B cell (primary cell): Measurements from ENCODE around the gene NSDHL. TPM values are rescaled to one million over a fixed set of nuclear protein-coding genes. Genes with fewer than 3 reads are reported as not detected.

Source experiments
- ATAC-seq: fragments of 200-7000 bp; cut with Tn5 transposase; one replicate; pipeline ENCODE4 v1.10.0; 2021; ENCODE audit warnings: low read depth, mild to moderate bottlenecking, moderate number of reproducible peaks, moderate library complexity
- CTCF ChIA-PET: fragments of 350-600 bp; sonication (Branson Sonifier 250); formaldehyde crosslinking; loops from one replicate; lab custom pipeline; 2021; ENCODE audit warnings: antibody characterized with exemption, inconsistent platforms; lab: Charles Lee
- POLR2A ChIA-PET: fragments of 350-600 bp; sonication (Branson Sonifier 250); formaldehyde crosslinking; loops from one replicate; lab custom pipeline; 2021; ENCODE audit warnings: antibody characterized with exemption; lab: Charles Lee
- DNase-seq: peaks from one replicate; pipeline ENCODE4 v3.0.0; 2013
- H2AFZ ChIP-seq: 2 replicates; pipeline ENCODE4 v1.6.1; 2012; ENCODE audit warnings: mild to moderate bottlenecking, low read depth, low read length; ENCODE audit not compliant: insufficient read depth, poor library complexity, severe bottlenecking
- H3K27ac ChIP-seq, 2 donors: 1 replicate in 1 of 2; 2 replicates in 1 of 2; pipeline ENCODE4 v1.5.1; 2012 to 2013; ENCODE audit warnings: low read length in 2 of 2, mild to moderate bottlenecking in 2 of 2, moderate library complexity in 1 of 2
- H3K27me3 ChIP-seq, 4 experiments: fragments of 200-600 bp in 1 of 4; sonication (generic) in 1 of 4; replicated peaks in 1 of 4; 1 replicate in 2 of 4; 2 replicates in 2 of 4; pipeline versions ENCODE4 v1.6.1 to v1.7.0; 2013 to 2016; ENCODE audit warnings: low read length in 3 of 4, mild to moderate bottlenecking in 2 of 4, mixed read lengths in 1 of 4, moderate library complexity in 1 of 4; ENCODE audit not compliant: insufficient read depth in 4 of 4, control insufficient read depth in 3 of 4; ENCODE audit errors: control extremely low read depth in 1 of 4
- H3K36me3 ChIP-seq, 2 experiments: replicated peaks in 1 of 2; 1 replicate in 1 of 2; 2 replicates in 1 of 2; pipeline versions ENCODE4 v1.6.1 to v1.7.1; 2013; ENCODE audit warnings: low read length in 1 of 2; ENCODE audit not compliant: insufficient read depth in 2 of 2, control insufficient read depth in 1 of 2; ENCODE audit errors: control extremely low read depth in 1 of 2, extremely low read depth in 1 of 2
- H3K4me1 ChIP-seq, 2 donors: fragments of 200-600 bp in 1 of 2; sonication (generic) in 1 of 2; 1 replicate in 1 of 2; 2 replicates in 1 of 2; pipeline versions ENCODE4 v1.5.1 to v1.6.1; 2013 to 2017; ENCODE audit warnings: low read length in 2 of 2; ENCODE audit not compliant: control insufficient read depth in 2 of 2, insufficient read depth in 2 of 2
- H3K4me2 ChIP-seq: replicated peaks from 2 replicates; pipeline ENCODE3; 2012; ENCODE audit warnings: mild to moderate bottlenecking, low read depth, low read length; ENCODE audit not compliant: poor library complexity, severe bottlenecking
- H3K4me3 ChIP-seq, 5 experiments: fragments of 200-600 bp in 1 of 5; sonication (generic) in 1 of 5; 1 replicate in 3 of 5; 2 replicates in 2 of 5; pipeline versions ENCODE4 v1.5.1 to v1.7.0; 2011 to 2016; ENCODE audit warnings: low read length in 4 of 5, mild to moderate bottlenecking in 4 of 5, low read depth in 2 of 5, control low read depth in 1 of 5, moderate library complexity in 1 of 5; ENCODE audit not compliant: insufficient read depth in 1 of 5; ENCODE audit errors: control extremely low read depth in 1 of 5, extremely low read depth in 1 of 5
- H3K79me2 ChIP-seq: fragments of 200-600 bp; sonication (generic); one replicate; pipeline ENCODE4 v1.6.0; 2016; ENCODE audit warnings: low read length; ENCODE audit not compliant: control insufficient read depth, insufficient read depth
- H3K9ac ChIP-seq: fragments of 200-600 bp; sonication (generic); 2 replicates; pipeline ENCODE4 v1.6.1; 2017; ENCODE audit warnings: mild to moderate bottlenecking, low read length, moderate library complexity
- H3K9me3 ChIP-seq, 3 donors: one replicate each; pipeline versions ENCODE4 v1.6.1 to v1.7.1; 2013; ENCODE audit warnings: low read length in 2 of 3; ENCODE audit not compliant: control insufficient read depth in 2 of 3, insufficient read depth in 1 of 3; ENCODE audit errors: control extremely low read depth in 1 of 3
- H4K20me1 ChIP-seq: 2 replicates; pipeline ENCODE4 v1.6.0; 2012; ENCODE audit warnings: mild to moderate bottlenecking, low read length; ENCODE audit not compliant: insufficient read depth, control insufficient read depth, poor library complexity, severe bottlenecking
- H3K27ac Mint-ChIP-seq: one replicate; pipeline ENCODE4 v1.8.0; 2021; ENCODE audit warnings: mixed read lengths
- H3K27me3 Mint-ChIP-seq: one replicate; pipeline ENCODE4 v1.8.0; 2021; ENCODE audit warnings: mixed read lengths
- H3K4me1 Mint-ChIP-seq: one replicate; pipeline ENCODE4 v1.8.0; 2021; ENCODE audit warnings: mixed read lengths
- H3K4me3 Mint-ChIP-seq: one replicate; pipeline ENCODE4 v1.8.0; 2021; ENCODE audit warnings: mixed read lengths
- H3K9me3 Mint-ChIP-seq: one replicate; pipeline ENCODE4 v1.8.0; 2022; ENCODE audit warnings: mixed read lengths; ENCODE audit not compliant: insufficient read depth
- EZH2 ChIP-seq: IDR thresholded peaks from 2 replicates; pipeline ENCODE4 v1.6.1; 2012; ENCODE audit warnings: borderline replicate concordance, low read depth, mild to moderate bottlenecking, moderate library complexity, low read length; ENCODE audit not compliant: insufficient read depth, poor library complexity, severe bottlenecking
- WGBS: methylation state at CpG from one replicate; pipeline ENCODE4 v1.1.5; 2013; ENCODE audit warnings: missing lambda C conversion rate; ENCODE audit not compliant: insufficient coverage; 5-methylcytosine and 5-hydroxymethylcytosine counted together
- intact Hi-C: fragments of 100-400 bp; cut with micrococcal nuclease; formaldehyde crosslinking; loops from one replicate; pipeline ENCODE4 v1.10.0; 2022
- polyA plus RNA-seq: library from polyadenylated mRNA; depleted of rRNA; stranded (reverse); fragments of >200 nt; gene quantifications from 2 replicates; pipeline ENCODE4 v1.2.3, GENCODE V29; 2012
- total RNA-seq, 2 donors: library from RNA; stranded (reverse); fragments of 120-200 nt in 1 of 2; gene quantifications; 1 replicate in 1 of 2; 2 replicates in 1 of 2; pipeline versions ENCODE4 v1.2.3 to v1.2.4, GENCODE V29; 2013 to 2022
- TF ChIP-seq, protein P1 (sequence below): fragments of 200-600 bp; IDR thresholded peaks from one replicate; pipeline ENCODE4 v1.8.0; 2022; ENCODE audit warnings: antibody characterized with exemption, mild to moderate bottlenecking

NSDHL gene
- total and polyA plus RNA-seq, 2 donors (not counting 1 experiment from before 2014, with no cell fraction given): 4.9 to 10.3 TPM

DNA sequence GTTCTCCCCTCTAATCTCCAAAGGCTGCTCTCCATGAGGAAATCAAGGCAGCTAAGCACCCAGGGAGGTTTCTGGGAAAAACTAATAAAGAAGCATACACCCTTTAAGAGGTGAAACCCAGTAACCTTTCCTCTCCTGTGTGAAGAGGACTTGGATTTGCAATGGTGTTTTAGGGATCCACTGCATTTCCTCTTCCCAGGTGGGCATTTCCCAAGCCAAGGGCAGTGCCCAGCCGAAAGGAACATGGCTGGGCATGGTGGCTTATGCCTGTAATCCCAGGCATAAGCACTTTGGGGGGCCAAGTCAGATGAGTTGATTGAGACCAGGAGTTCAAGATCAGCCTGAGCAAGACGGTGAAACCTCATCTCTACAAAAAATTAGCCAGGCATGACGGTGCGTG is 61.6 kb downstream of the NSDHL start:
- no peaks in the 10 kb centered on the region for H3K36me3 ChIP-seq
- no peak overlapping the region for H3K27ac ChIP-seq
- ChIA-PET POLR2A (no interaction called here), CTCF (no interaction called here)
- peaks cover 0 to 4% (median 1%) of the 10 kb centered on the region in 4 experiments for H3K27me3 ChIP-seq
- TF ChIP-seq, protein P1, sequence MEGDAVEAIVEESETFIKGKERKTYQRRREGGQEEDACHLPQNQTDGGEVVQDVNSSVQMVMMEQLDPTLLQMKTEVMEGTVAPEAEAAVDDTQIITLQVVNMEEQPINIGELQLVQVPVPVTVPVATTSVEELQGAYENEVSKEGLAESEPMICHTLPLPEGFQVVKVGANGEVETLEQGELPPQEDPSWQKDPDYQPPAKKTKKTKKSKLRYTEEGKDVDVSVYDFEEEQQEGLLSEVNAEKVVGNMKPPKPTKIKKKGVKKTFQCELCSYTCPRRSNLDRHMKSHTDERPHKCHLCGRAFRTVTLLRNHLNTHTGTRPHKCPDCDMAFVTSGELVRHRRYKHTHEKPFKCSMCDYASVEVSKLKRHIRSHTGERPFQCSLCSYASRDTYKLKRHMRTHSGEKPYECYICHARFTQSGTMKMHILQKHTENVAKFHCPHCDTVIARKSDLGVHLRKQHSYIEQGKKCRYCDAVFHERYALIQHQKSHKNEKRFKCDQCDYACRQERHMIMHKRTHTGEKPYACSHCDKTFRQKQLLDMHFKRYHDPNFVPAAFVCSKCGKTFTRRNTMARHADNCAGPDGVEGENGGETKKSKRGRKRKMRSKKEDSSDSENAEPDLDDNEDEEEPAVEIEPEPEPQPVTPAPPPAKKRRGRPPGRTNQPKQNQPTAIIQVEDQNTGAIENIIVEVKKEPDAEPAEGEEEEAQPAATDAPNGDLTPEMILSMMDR: no peak
- TF ChIP-seq EZH2: no peak
- DNase-seq (no peak), ATAC-seq (no peak)
- no peak overlapping the region for H2AFZ ChIP-seq
- no peaks in the 10 kb centered on the region for H3K9me3 ChIP-seq
- no peaks in the 10 kb centered on the region for H4K20me1 ChIP-seq
- H3K4me2 ChIP-seq: no peak overlapping the region
- intact Hi-C loops: no loop called here
- H3K79me2 ChIP-seq: no peaks in the 10 kb centered on the region
- H3K9ac ChIP-seq: no peak overlapping the region
- peaks cover 3% of the 10 kb centered on the region for H3K4me1 Mint-ChIP-seq
- no peak overlapping the region for H3K27ac Mint-ChIP-seq
- H3K9me3 Mint-ChIP-seq: no peaks in the 10 kb centered on the region
- no CpG with 5 or more reads among the region's 4 CpGs for WGBS
- peaks cover 45% of the 10 kb centered on the region for H3K27me3 Mint-ChIP-seq
- H3K4me3 ChIP-seq: no peak overlapping the region
- no peaks in the 10 kb centered on the region for H3K4me1 ChIP-seq
- no peak overlapping the region for H3K4me3 Mint-ChIP-seq

DNA sequence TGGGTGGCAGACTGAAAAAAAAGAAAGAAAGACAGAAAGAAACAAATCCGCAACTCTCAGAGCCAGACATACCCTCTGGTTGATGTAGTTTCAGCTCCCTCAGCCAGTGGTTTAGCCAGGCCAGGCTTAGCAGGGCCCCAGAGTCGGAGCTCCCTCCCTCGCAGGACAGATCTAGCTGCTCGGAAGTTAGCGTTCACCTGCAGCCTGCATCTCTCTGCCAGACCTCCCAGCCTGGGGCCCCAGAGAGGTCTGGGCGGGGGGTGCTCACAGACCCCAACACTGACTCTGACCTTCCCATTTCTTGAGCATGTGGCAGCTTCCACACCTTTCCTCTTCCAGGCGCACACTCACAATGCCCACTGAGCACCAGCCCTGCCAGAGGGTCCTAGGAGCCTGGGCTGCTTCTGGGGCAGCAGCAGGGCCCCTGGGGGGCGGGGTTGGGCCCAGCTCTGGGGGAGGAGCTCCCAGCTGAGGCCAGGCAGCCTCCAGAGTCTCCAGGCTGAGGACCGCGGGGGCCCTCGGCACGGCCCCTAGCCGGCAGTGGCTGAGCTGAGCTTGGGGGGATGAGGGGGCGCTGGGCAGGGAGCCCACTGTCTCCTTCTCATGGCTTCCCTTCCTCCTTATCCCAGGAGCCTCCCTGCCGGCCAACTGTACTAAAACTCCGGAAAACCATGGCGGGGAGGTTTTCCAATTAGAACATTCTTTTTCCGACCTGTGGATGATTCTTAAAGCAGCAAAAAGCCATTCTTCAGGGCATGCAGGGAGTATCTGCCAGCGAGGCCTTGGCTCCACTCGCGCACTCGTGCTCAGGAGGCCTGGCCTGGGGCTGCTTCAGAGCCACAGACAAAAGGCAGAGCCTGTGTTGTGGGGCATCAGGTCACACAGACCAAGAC is 62.4 kb downstream of the NSDHL start:
- Histone ChIP-seq H3K9ac (no peak overlapping the region), H3K9me3 (no peaks in the 10 kb centered on the region), H3K27me3 (peaks cover 0 to 4% (median 2%) of the 10 kb centered on the region in 4 experiments), H3K4me1 (no peaks in the 10 kb centered on the region), H3K79me2 (no peaks in the 10 kb centered on the region), H2AFZ (no peak overlapping the region), H3K4me3 (no peak overlapping the region), H3K27ac (no peak overlapping the region), H4K20me1 (no peaks in the 10 kb centered on the region), H3K4me2 (no peak overlapping the region), H3K36me3 (no peaks in the 10 kb centered on the region)
- no peak for TF ChIP-seq EZH2
- TF ChIP-seq, protein P1: no peak
- intact Hi-C loops: no loop called here
- Mint-ChIP-seq H3K4me1 (peaks cover 3% of the 10 kb centered on the region), H3K4me3 (no peak overlapping the region), H3K9me3 (no peaks in the 10 kb centered on the region), H3K27me3 (peaks cover 40% of the 10 kb centered on the region), H3K27ac (no peak overlapping the region)
- ChIA-PET CTCF (no interaction called here), POLR2A (no interaction called here)
- WGBS: 94% methylated on average over 9 of the region's 22 CpGs
- DNase-seq: no peak
- no peak for ATAC-seq
